Stimulated activated CD8-positive, alpha-beta memory T cell treated with anti-CD3 and anti-CD28 coated beads, Interleukin-4, amount 100 ng/mL, for 24 hours (primary cell): ENCODE data around the gene RWDD2A.
A peak's percentile ranks its signal among the peaks of the same experiment; 100 is the strongest.

ENCODE experiments used
- DNase-seq: peaks from one replicate; pipeline ENCODE4 v3.0.0-alpha.2; 2020; ENCODE audit warnings: low read depth

The RWDD2A gene

DNA sequence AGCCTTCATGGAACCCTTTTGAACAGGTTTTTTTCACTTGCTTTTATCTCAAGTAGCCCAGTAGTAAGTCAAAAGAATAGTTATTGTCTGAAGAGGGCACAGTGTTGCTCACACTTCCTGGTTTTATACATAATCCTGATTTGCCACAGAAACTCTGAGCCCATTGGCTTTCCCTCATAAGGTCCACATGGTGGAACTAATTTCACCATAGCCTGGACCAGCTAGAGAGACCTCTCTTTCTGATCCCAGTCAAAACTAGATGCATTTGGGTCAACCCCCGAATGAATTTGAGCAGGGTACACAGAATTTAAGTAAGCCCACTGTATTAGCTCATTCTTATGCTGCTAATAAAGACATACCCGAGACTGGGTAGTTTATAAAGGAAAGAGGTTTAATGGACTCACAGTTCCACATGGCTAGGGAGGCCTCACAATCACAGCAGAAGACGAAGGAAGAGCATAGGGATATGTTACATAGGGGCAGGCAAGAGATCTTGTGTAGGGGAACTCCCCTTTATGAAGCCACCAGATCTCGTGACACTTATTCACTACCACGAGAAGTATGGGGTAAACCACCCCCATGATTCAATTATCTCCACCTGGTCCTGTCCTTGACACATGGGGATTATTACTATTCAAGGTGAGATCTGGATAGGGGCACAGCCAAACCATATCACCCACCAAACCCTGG lies 6.2 kb downstream of the RWDD2A start:
- DNase-seq = no peak

DNA sequence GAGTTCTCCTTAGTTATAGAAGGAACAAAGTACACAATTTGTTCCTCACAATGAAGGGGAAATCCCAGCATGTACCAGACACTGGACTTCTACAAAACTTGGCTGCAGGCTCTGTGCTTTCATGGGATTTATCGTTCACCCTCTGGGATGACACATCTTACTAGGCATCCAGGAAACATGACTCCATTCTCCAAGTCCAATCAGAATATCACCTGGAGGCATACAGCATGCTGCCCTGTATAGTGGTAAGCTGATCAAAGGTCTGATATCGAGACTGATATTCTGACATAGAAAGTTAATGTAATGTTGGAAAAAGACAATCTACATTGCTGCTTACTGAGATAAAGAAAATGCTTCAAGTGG lies 6.7 kb downstream of the RWDD2A start:
- DNase-seq = no peak

DNA sequence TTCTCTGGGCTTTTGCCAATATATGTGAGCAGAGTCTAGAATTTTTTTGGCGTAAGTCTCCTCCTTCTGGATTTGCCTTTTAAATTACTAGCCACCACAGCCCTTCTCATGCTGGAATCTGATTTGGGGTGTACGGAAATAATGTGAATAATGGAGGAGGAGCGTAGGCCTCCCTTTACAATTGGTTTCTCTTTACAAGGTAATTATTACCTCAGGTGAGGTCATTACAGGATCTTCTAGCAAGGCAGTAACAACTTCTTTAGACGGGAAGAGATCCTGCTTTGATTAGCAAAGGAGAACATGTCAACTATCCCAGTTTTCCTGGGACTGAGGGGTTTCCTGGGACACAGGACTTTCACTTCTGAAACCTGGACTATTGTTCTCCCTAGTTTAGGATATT lies 8.9 kb downstream of the RWDD2A start:
- no peak for DNase-seq

- DNase-seq = peak; percentile 30
Measured at GRCh38 chr6:83215131-83216047, 22.2 kb downstream of the RWDD2A start.

GRCh38 chr6:83216806-83217205 lies 23.6 kb downstream of the RWDD2A start:
- DNase-seq = no peak

GRCh38 chr6:83218646-83219045 lies 25.5 kb downstream of the RWDD2A start:
- DNase-seq = no peak

GRCh38 chr6:83220121-83220520 lies 27.0 kb downstream of the RWDD2A start:
- DNase-seq = no peak

- no peak for DNase-seq
Measured at GRCh38 chr6:83221276-83221675, 28.1 kb downstream of the RWDD2A start.

GRCh38 chr6:83221889-83222479 lies 28.8 kb downstream of the RWDD2A start:
- DNase-seq = no peak

- no peak for DNase-seq
Measured at GRCh38 chr6:83226517-83226916, 33.4 kb downstream of the RWDD2A start.

GRCh38 chr6:83231146-83231545 lies 38.0 kb downstream of the RWDD2A start:
- DNase-seq = no peak

- DNase-seq = no peak
Measured at GRCh38 chr6:83247471-83247870, 54.3 kb downstream of the RWDD2A start.
